IPS-20b (cell line): ENCODE measurements around the gene KIRREL3.
"Not testable (repeated sequence)": the region's sequence is repeated elsewhere in the genome, so short reads cannot be mapped to it uniquely, and the experiment has no call there.

Source experiments
- H3K27ac ChIP-seq: one replicate; pipeline ENCODE4 v1.5.1; 2013; ENCODE audit warnings: low read length
- H3K27me3 ChIP-seq: 2 replicates; pipeline ENCODE4 v1.6.1; 2013; ENCODE audit warnings: mild to moderate bottlenecking, low read length, inconsistent platforms; ENCODE audit not compliant: insufficient read depth
- H3K36me3 ChIP-seq: 2 replicates; pipeline ENCODE4 v1.6.1; 2013; ENCODE audit warnings: low read depth, mild to moderate bottlenecking, inconsistent platforms, low read length, moderate library complexity; ENCODE audit not compliant: insufficient read depth
- H3K4me1 ChIP-seq: 2 replicates; pipeline ENCODE4 v1.6.1; 2013; ENCODE audit warnings: mild to moderate bottlenecking, control low read depth, inconsistent platforms, low read length, moderate library complexity; ENCODE audit not compliant: insufficient read depth
- H3K4me3 ChIP-seq: 2 replicates; pipeline ENCODE4 v1.5.1; 2013; ENCODE audit warnings: mild to moderate bottlenecking, low read length, inconsistent platforms
- H3K9ac ChIP-seq: 2 replicates; pipeline ENCODE4 v1.6.1; 2013; ENCODE audit warnings: low read depth, mild to moderate bottlenecking, inconsistent platforms, low read length, moderate library complexity
- H3K9me3 ChIP-seq: 2 replicates; pipeline ENCODE4 v1.6.1; 2013; ENCODE audit warnings: mild to moderate bottlenecking, low read depth, low read length, inconsistent platforms; ENCODE audit not compliant: insufficient read depth

KIRREL3 gene

GRCh38 chr11:126396266-126396665 lies 604.3 kb downstream of the KIRREL3 start:
- not testable (repeated sequence) for H3K4me3 ChIP-seq, H3K36me3 ChIP-seq, H3K27ac ChIP-seq, H3K9ac ChIP-seq, H3K9me3 ChIP-seq, H3K4me1 ChIP-seq, H3K27me3 ChIP-seq

DNA sequence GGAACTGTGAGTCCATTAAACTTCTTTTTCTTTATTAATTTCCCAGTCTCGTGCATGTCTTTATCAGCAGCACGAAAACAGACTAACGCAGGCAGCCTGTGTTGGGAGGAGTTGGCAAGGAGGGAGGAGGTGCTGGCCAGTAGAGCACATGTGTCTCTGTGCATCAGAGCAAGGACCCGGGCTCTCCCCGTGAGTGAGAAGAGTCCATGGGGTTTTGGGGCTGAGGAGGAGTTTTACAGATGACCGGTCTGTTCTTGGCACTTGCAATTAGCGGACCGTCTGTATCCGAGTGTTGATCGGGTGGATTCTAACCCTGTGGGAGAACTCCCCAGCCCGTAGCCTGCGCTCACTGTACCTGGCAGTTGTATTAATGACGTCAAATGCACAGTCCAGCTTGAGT lies 604.8 kb downstream of the KIRREL3 start:
- H3K27me3 ChIP-seq, H3K9ac ChIP-seq, H3K4me3 ChIP-seq, H3K4me1 ChIP-seq, H3K27ac ChIP-seq, H3K36me3 ChIP-seq, H3K9me3 ChIP-seq: not testable (repeated sequence)

- not testable (repeated sequence) for H3K9ac ChIP-seq, H3K27me3 ChIP-seq, H3K4me1 ChIP-seq, H3K36me3 ChIP-seq, H3K9me3 ChIP-seq, H3K27ac ChIP-seq, H3K4me3 ChIP-seq
Measured at GRCh38 chr11:126394634-126395072, 605.9 kb downstream of the KIRREL3 start.

DNA sequence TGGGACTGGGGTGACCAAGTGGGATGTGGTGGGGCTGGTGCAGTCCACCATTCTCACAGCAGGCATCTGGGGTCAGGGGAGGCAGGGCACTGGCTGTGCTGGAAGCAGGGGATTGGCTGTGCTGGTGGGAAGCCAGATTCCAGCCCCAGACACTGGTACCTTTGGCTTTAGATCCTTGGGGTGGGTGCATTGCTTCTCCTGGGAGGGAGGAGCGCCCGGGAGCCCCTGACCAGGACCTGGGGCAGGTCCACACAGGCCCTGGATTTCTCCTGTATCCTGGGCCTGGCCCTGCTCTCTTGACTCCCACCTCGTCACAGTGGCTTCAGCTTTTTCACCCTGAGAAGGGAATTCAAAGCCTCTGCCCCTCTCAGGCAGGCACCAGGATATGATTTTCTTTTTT lies 606.5 kb downstream of the KIRREL3 start:
- Histone ChIP-seq H3K4me3 (no peak overlapping the region), H3K36me3 (no peaks in the 10 kb centered on the region), H3K9ac (no peak overlapping the region), H3K27ac (no peak overlapping the region), H3K27me3 (no peaks in the 10 kb centered on the region), H3K9me3 (no peaks in the 10 kb centered on the region), H3K4me1 (no peaks in the 10 kb centered on the region; the same call in 1 of the 2 replicates)

DNA sequence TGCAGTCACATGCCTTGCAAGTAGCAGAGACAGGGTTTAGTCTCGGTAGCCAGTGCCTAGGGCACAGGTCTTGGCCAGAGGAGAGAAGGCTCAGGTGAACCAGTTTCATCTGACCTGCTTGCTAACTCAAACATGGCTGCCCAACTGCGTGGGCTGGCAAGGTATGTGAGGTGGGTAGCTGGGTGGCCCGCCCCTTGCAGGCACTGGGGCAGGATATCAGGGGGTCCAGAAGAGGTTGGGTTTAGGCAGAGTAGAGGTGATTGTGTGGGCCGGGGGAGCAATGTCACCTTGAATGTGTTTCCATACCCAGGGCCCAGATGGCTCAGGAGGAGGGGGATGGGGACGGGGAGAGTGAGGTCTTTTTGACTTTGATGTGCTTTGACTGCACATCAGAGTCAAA lies 607.4 kb downstream of the KIRREL3 start:
- H3K27ac ChIP-seq: no peak overlapping the region
- no peaks in the 10 kb centered on the region for H3K36me3 ChIP-seq
- H3K4me1 ChIP-seq: no peaks in the 10 kb centered on the region; the same call in 1 of the 2 replicates
- no peak overlapping the region for H3K9ac ChIP-seq
- H3K4me3 ChIP-seq: no peak overlapping the region
- H3K27me3 ChIP-seq: no peaks in the 10 kb centered on the region
- no peaks in the 10 kb centered on the region for H3K9me3 ChIP-seq

DNA sequence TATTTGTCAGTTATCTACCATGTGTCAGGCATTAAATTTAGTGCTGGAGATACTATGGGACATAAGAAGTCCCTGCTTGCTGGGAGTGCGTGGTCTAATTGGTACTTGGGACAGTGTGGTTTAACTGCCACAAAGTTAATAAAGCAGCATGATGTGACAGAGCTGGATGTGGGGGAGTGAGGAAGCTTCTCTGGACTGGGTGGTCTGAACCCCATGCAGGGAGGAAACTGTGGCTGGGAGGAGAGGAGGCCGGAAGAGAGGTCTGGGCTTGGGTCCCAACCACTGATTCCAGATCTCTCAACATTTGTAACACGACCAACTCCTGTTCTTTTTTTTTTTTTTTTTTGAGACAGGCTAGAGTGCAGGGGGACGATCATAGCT lies 607.9 kb downstream of the KIRREL3 start:
- Histone ChIP-seq H3K36me3 (no peaks in the 10 kb centered on the region), H3K4me3 (no peak overlapping the region), H3K9me3 (no peaks in the 10 kb centered on the region), H3K27ac (no peak overlapping the region), H3K9ac (no peak overlapping the region), H3K4me1 (no peaks in the 10 kb centered on the region; the same call in 1 of the 2 replicates), H3K27me3 (no peaks in the 10 kb centered on the region)

- Histone ChIP-seq H3K27me3 (no peaks in the 10 kb centered on the region), H3K9ac (no peak overlapping the region), H3K4me1 (no peaks in the 10 kb centered on the region; the same call in 1 of the 2 replicates), H3K4me3 (no peak overlapping the region), H3K36me3 (no peaks in the 10 kb centered on the region), H3K27ac (no peak overlapping the region), H3K9me3 (no peaks in the 10 kb centered on the region)
Measured at GRCh38 chr11:126391970-126392632, 608.5 kb downstream of the KIRREL3 start.

GRCh38 chr11:126391286-126391954 lies 609.1 kb downstream of the KIRREL3 start:
- H3K27ac ChIP-seq: no peak overlapping the region
- H3K4me1 ChIP-seq: peaks cover 2% of the 10 kb centered on the region; the same call in 1 of the 2 replicates

GRCh38 chr11:126390272-126390867 lies 610.2 kb downstream of the KIRREL3 start:
- H3K36me3 ChIP-seq: no peaks in the 10 kb centered on the region
- no peaks in the 10 kb centered on the region for H3K9me3 ChIP-seq
- no peak overlapping the region for H3K4me3 ChIP-seq
- H3K27me3 ChIP-seq: no peaks in the 10 kb centered on the region
- peaks cover 2% of the 10 kb centered on the region; the same call in 1 of the 2 replicates for H3K4me1 ChIP-seq
- no peak overlapping the region for H3K9ac ChIP-seq
- no peak overlapping the region for H3K27ac ChIP-seq

More at GRCh38 chr11:126391286-126391954, 609.1 kb downstream of the KIRREL3 start:
- H3K4me3 ChIP-seq: no peak overlapping the region
- no peaks in the 10 kb centered on the region for H3K9me3 ChIP-seq
- no peaks in the 10 kb centered on the region for H3K36me3 ChIP-seq
- H3K27me3 ChIP-seq: no peaks in the 10 kb centered on the region
- no peak overlapping the region for H3K9ac ChIP-seq

DNA sequence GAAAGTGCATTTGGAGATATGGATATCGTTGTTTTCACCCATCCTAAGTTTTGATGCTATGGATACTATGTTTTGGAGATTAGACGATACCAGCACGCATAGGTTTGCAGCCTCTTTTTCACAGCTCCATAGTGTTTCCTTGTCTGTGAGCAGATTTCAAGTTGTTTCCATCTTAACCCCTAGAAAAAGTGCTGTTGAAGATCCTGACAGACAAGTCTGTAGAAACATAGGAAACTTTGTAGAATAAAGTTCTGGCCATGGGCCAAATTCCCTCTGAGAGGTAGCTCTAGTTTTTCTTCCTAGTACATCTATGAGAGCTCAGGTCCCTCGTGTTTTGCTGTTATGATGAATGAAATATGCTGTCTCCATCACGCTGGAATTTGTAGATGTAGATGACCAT lies 612.7 kb downstream of the KIRREL3 start:
- no peak overlapping the region for H3K27ac ChIP-seq
- H3K9me3 ChIP-seq: no peaks in the 10 kb centered on the region
- no peak overlapping the region for H3K4me3 ChIP-seq
- no peaks in the 10 kb centered on the region for H3K36me3 ChIP-seq
- peaks cover 2% of the 10 kb centered on the region; the same call in 1 of the 2 replicates for H3K4me1 ChIP-seq
- H3K9ac ChIP-seq: no peak overlapping the region
- H3K27me3 ChIP-seq: no peaks in the 10 kb centered on the region

GRCh38 chr11:126386729-126387071 lies 613.9 kb downstream of the KIRREL3 start:
- not testable (repeated sequence) for H3K36me3 ChIP-seq, H3K9me3 ChIP-seq, H3K4me1 ChIP-seq, H3K4me3 ChIP-seq, H3K27ac ChIP-seq, H3K9ac ChIP-seq, H3K27me3 ChIP-seq
